Naive thymus-derived CD4-positive, alpha-beta T cell (primary cell): Measurements from ENCODE around the gene STAT6. TPM values are rescaled to one million over a fixed set of nuclear protein-coding genes. Genes with fewer than 3 reads are reported as not detected.

Experiments used
- ATAC-seq: fragments of 150-1000 bp; cut with Tn5 transposase; 2 replicates; pipeline ENCODE4 v1.10.0; 2021; ENCODE audit warnings: mild to moderate bottlenecking, moderate library complexity
- CTCF ChIA-PET: fragments of 350-600 bp; sonication (Branson Sonifier 250); formaldehyde crosslinking; loops from one replicate; lab custom pipeline; 2021; ENCODE audit warnings: antibody characterized with exemption; lab: Charles Lee
- POLR2A ChIA-PET: fragments of 350-600 bp; sonication (Branson Sonifier 250); formaldehyde crosslinking; loops from one replicate; lab custom pipeline; 2021; ENCODE audit warnings: antibody characterized with exemption, inconsistent platforms; lab: Charles Lee
- DNase-seq, 9 donors: peaks; one replicate each; pipeline versions ENCODE4 v3.0.0 to v3.0.0-alpha.2; 2020 to 2022; ENCODE audit warnings: mixed read lengths in 1 of 9
- H3K27ac ChIP-seq: one replicate; pipeline ENCODE4 v1.7.0; 2013; ENCODE audit warnings: mild to moderate bottlenecking, low read depth, low read length, moderate library complexity
- H3K27me3 ChIP-seq, 2 donors: one replicate each; pipeline ENCODE4 v1.7.0; 2013; ENCODE audit warnings: low read length in 2 of 2, mild to moderate bottlenecking in 2 of 2, moderate library complexity in 2 of 2; ENCODE audit not compliant: control insufficient read depth in 2 of 2, insufficient read depth in 2 of 2
- H3K36me3 ChIP-seq, 3 experiments: 1 replicate in 2 of 3; 2 replicates in 1 of 3; pipeline ENCODE4 v1.7.0; 2013; ENCODE audit warnings: low read length in 3 of 3, mild to moderate bottlenecking in 3 of 3, moderate library complexity in 1 of 3; ENCODE audit not compliant: insufficient read depth in 3 of 3, control insufficient read depth in 2 of 3
- H3K4me1 ChIP-seq, 2 donors: one replicate each; pipeline ENCODE4 v1.7.0; 2013; ENCODE audit warnings: low read length in 2 of 2, mild to moderate bottlenecking in 2 of 2, moderate library complexity in 1 of 2; ENCODE audit not compliant: control insufficient read depth in 2 of 2, insufficient read depth in 2 of 2
- H3K4me3 ChIP-seq: 2 replicates; pipeline ENCODE4 v1.7.0; 2013; ENCODE audit warnings: mild to moderate bottlenecking, low read length
- H3K9me3 ChIP-seq, 3 experiments: 1 replicate in 2 of 3; 2 replicates in 1 of 3; pipeline ENCODE4 v1.7.0; 2013; ENCODE audit warnings: low read length in 3 of 3; ENCODE audit not compliant: control insufficient read depth in 2 of 3
- H3K27ac Mint-ChIP-seq, 9 donors: one replicate each; pipeline ENCODE4 v1.8.0; 2020 to 2022; ENCODE audit warnings: mixed read lengths in 9 of 9, mild to moderate bottlenecking in 8 of 9, moderate library complexity in 5 of 9, inconsistent platforms in 2 of 9
- H3K27me3 Mint-ChIP-seq, 5 donors: one replicate each; pipeline ENCODE4 v1.8.0; 2021 to 2022; ENCODE audit warnings: mixed read lengths in 5 of 5, mild to moderate bottlenecking in 1 of 5
- H3K36me3 Mint-ChIP-seq, 5 donors: one replicate each; pipeline ENCODE4 v1.8.0; 2020 to 2022; ENCODE audit warnings: mixed read lengths in 5 of 5, mild to moderate bottlenecking in 3 of 5, inconsistent platforms in 1 of 5
- H3K4me1 Mint-ChIP-seq, 7 donors: one replicate each; pipeline ENCODE4 v1.8.0; 2020 to 2022; ENCODE audit warnings: mixed read lengths in 7 of 7, mild to moderate bottlenecking in 3 of 7, inconsistent platforms in 1 of 7
- H3K4me3 Mint-ChIP-seq, 10 donors: one replicate each; pipeline ENCODE4 v1.8.0; 2020 to 2022; ENCODE audit warnings: mild to moderate bottlenecking in 10 of 10, mixed read lengths in 10 of 10, moderate library complexity in 6 of 10, inconsistent platforms in 2 of 10
- H3K9me3 Mint-ChIP-seq, 11 donors: one replicate each; pipeline ENCODE4 v1.8.0; 2020 to 2022; ENCODE audit warnings: mixed read lengths in 11 of 11, mild to moderate bottlenecking in 4 of 11, inconsistent platforms in 1 of 11, moderate library complexity in 1 of 11
- intact Hi-C, 2 donors: fragments of 100-400 bp; cut with micrococcal nuclease; formaldehyde crosslinking; loops; one replicate each; pipeline ENCODE4 v1.15.1; 2023
- polyA plus RNA-seq, 2 donors: library from polyadenylated mRNA; unstranded; fragments of 300-500 nt; fragmentation: Illumina TruSeq; gene quantifications; one replicate each; pipeline ENCODE4 v1.2.3, GENCODE V29; 2021
- total RNA-seq, 6 experiments: library from RNA in 5 of 6; stranded (reverse) in 5 of 6; gene quantifications; 1 replicate in 5 of 6; 2 replicates in 1 of 6; pipeline ENCODE4 v1.2.3 and lab custom pipeline; 2021 to 2026

Gene STAT6
- total and polyA plus RNA-seq, 7 experiments from 2014 or later, result 99.3 to 403 (median 231) TPM

DNA sequence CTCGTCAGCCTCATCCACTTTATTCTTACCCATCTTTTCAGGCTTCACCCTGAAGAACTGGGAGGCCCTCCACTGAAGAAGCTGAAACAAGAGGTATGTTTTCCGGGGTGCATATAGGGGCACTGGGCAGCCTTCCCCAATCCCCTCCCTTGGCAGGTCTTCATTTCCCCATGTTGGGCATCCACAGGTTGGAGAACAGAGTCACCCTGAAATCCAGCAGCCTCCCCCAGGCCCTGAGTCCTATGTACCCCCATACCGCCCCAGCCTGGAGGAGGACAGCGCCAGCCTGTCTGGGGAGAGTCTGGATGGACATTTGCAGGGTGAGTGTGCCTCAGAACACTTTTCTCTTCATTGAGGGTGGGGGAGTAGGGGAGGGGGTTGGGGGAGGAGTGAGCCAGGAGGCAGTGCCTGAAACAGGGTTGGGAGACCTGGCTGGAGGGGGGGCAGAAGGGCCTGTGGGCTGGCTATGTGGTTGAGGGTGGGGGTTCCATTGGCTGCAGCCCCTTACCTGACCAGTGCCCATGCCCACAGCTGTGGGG, 18.2 kb downstream of the STAT6 start:
- Histone ChIP-seq H3K4me3 (no peak overlapping the region), H3K36me3 (peaks cover under 1 to 64% (median 7%) of the 10 kb centered on the region in 3 experiments), H3K4me1 (peaks cover 19 to 39% of the 10 kb centered on the region in 2 donors), H3K27me3 (no peaks in the 10 kb centered on the region), H3K9me3 (no peaks in the 10 kb centered on the region), H3K27ac (peak overlapping the region; percentile 83)
- intact Hi-C loops, result loop anchor here (1.0 kb wide), 3 partner anchors 18 to 85 kb away; partner anchors contain the start of gene STAT6 (in 1 of the 2)
- Mint-ChIP-seq H3K27me3 (no peaks in the 10 kb centered on the region), H3K4me1 (peaks cover 39 to 61% (median 46%) of the 10 kb centered on the region in 7 donors), H3K4me3 (peak overlapping the region in 8 of 10 donors; percentile 16 to 75 (median 58)), H3K36me3 (peaks cover 0 to 20% (median 0%) of the 10 kb centered on the region in 5 donors), H3K27ac (peak overlapping the region; percentile 48 to 95 (median 87)), H3K9me3 (peaks cover 0 to 2% (median 0%) of the 10 kb centered on the region in 11 donors)
- ChIA-PET POLR2A (interaction anchor here (1.6 to 17.0 kb wide), 5 partner anchors 10 to 35 kb away, joined by 4 to 401 read pairs (median 28); partner anchors contain the start of genes NEMP1 and STAT6), CTCF (interaction anchor here (1.0 to 8.5 kb wide), 7 partner anchors 14 to 31 kb away, joined by 5 to 77 read pairs (median 14); partner anchors contain the start of genes NEMP1 and STAT6)
- ATAC-seq (no peak), DNase-seq (peak in 1 of 9 donors; percentile 29)

GRCh38 chr12:57092529-57092862, 18.7 kb downstream of the STAT6 start:
- Mint-ChIP-seq H3K4me3 (peak overlapping the region in 9 of 10 donors; percentile 3 to 75 (median 45)), H3K9me3 (peaks cover 0 to 2% (median 0%) of the 10 kb centered on the region in 11 donors), H3K36me3 (peaks cover 0 to 20% (median 0%) of the 10 kb centered on the region in 5 donors), H3K27ac (peak overlapping the region; percentile 48 to 95 (median 83)), H3K27me3 (no peaks in the 10 kb centered on the region), H3K4me1 (peaks cover 39 to 65% (median 47%) of the 10 kb centered on the region in 7 donors)
- H3K27ac ChIP-seq, result peak overlapping the region; percentile 83
- no peaks in the 10 kb centered on the region for H3K9me3 ChIP-seq
- DNase-seq, result no peak
- peaks cover 0 to 60% (median 7%) of the 10 kb centered on the region in 3 experiments for H3K36me3 ChIP-seq
- ChIA-PET CTCF (interaction anchor here (1.2 to 8.5 kb wide), 7 partner anchors 13 to 30 kb away, joined by 5 to 77 read pairs (median 14); partner anchors contain the start of genes NEMP1 and STAT6), POLR2A (interaction anchor here (0.5 to 17.0 kb wide), 9 partner anchors 9 to 859 kb away, joined by 3 to 401 read pairs (median 7); partner anchors contain the start of genes NEMP1 and STAT6)
- no peak for ATAC-seq
- intact Hi-C loops, result no loop called here
- H3K4me1 ChIP-seq, result peaks cover 21 to 39% of the 10 kb centered on the region in 2 donors
- no peak overlapping the region for H3K4me3 ChIP-seq
- H3K27me3 ChIP-seq, result no peaks in the 10 kb centered on the region

- H3K4me3 ChIP-seq, result no peak overlapping the region
- Mint-ChIP-seq H3K36me3 (peaks cover 0 to 15% (median 0%) of the 10 kb centered on the region in 5 donors), H3K4me1 (peaks cover 39 to 64% (median 47%) of the 10 kb centered on the region in 7 donors), H3K27me3 (no peaks in the 10 kb centered on the region), H3K4me3 (peak overlapping the region in 9 of 10 donors; percentile 34 to 98 (median 51)), H3K27ac (peak overlapping the region in 8 of 9 donors; percentile 74 to 95 (median 84)), H3K9me3 (peaks cover 0 to 2% (median 0%) of the 10 kb centered on the region in 11 donors)
- POLR2A ChIA-PET, result interaction anchor here (0.5 to 17.0 kb wide), 10 partner anchors 9 to 858 kb away, joined by 3 to 401 read pairs (median 6); partner anchors contain the start of genes NEMP1 and STAT6
- H3K27ac ChIP-seq, result peak overlapping the region; percentile 83
- H3K36me3 ChIP-seq, result peaks cover 0 to 55% (median 7%) of the 10 kb centered on the region in 3 experiments
- intact Hi-C loops, result no loop called here
- CTCF ChIA-PET, result interaction anchor here (1.2 to 8.5 kb wide), 7 partner anchors 13 to 30 kb away, joined by 5 to 77 read pairs (median 14); partner anchors contain the start of genes NEMP1 and STAT6
- ATAC-seq, result no peak
- peaks cover 21 to 39% of the 10 kb centered on the region in 2 donors for H3K4me1 ChIP-seq
- H3K27me3 ChIP-seq, result no peaks in the 10 kb centered on the region
- no peaks in the 10 kb centered on the region for H3K9me3 ChIP-seq
- DNase-seq, result no peak
These were observed 19.3 kb downstream of the STAT6 start for GRCh38 chr12:57091638-57092528.

- H3K36me3 Mint-ChIP-seq, result peaks cover 0 to 12% (median 0%) of the 10 kb centered on the region in 5 donors
- Histone ChIP-seq H3K4me3 (no peak overlapping the region), H3K9me3 (no peaks in the 10 kb centered on the region), H3K4me1 (peaks cover 25 to 47% of the 10 kb centered on the region in 2 donors), H3K36me3 (peaks cover 0 to 49% (median 7%) of the 10 kb centered on the region in 3 experiments), H3K27me3 (no peaks in the 10 kb centered on the region), H3K27ac (peak overlapping the region; percentile 83)
- peaks cover 0 to 2% (median 0%) of the 10 kb centered on the region in 11 donors for H3K9me3 Mint-ChIP-seq
- no peak for DNase-seq
- ChIA-PET POLR2A (interaction anchor here (1.0 to 17.0 kb wide), 9 partner anchors 8 to 454 kb away, joined by 3 to 401 read pairs (median 6); partner anchors contain the start of genes NEMP1 and STAT6), CTCF (interaction anchor here (1.3 to 8.5 kb wide), 7 partner anchors 10 to 29 kb away, joined by 3 to 77 read pairs (median 14); partner anchors contain the start of genes NEMP1 and STAT6)
- no peak for ATAC-seq
- peak overlapping the region; percentile 52 to 98 (median 88) for H3K4me3 Mint-ChIP-seq
- peaks cover 44 to 70% (median 53%) of the 10 kb centered on the region in 7 donors for H3K4me1 Mint-ChIP-seq
- peak overlapping the region; percentile 1 to 97 (median 79) for H3K27ac Mint-ChIP-seq
- intact Hi-C loops, result no loop called here
- no peaks in the 10 kb centered on the region for H3K27me3 Mint-ChIP-seq
These were observed 20.1 kb downstream of the STAT6 start for GRCh38 chr12:57090924-57091637.

DNA sequence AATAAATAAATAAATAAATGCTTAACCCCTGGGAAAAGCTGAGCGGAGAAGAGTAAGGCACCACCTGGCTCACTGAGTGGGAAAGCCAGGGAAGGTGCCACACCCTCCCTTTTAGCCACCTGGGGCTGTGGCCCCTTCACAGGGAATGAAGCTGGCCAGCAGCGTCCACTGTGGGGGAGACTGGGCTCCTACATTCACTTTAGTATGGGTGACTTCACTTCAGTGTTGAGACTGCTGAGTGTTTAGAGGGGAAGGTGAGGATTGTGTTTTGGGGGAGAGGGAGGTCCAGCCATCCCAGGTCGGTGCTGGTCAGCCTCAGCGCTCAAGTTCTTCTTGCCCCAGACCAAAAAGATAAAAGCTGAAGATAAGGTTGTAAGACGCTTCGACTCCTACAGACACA, 20.7 kb downstream of the STAT6 start:
- DNase-seq (no peak), ATAC-seq (no peak)
- H3K27ac Mint-ChIP-seq, result peak overlapping the region; percentile 1 to 97 (median 79)
- Histone ChIP-seq H3K4me1 (peaks cover 25 to 53% of the 10 kb centered on the region in 2 donors), H3K27ac (peak overlapping the region; percentile 50), H3K27me3 (no peaks in the 10 kb centered on the region), H3K36me3 (peaks cover 0 to 43% (median 7%) of the 10 kb centered on the region in 3 experiments), H3K4me3 (no peak overlapping the region), H3K9me3 (no peaks in the 10 kb centered on the region)
- intact Hi-C loops, result no loop called here
- H3K36me3 Mint-ChIP-seq, result peaks cover 0 to 9% (median 0%) of the 10 kb centered on the region in 5 donors
- ChIA-PET POLR2A (interaction anchor here (1.0 to 17.0 kb wide), 6 partner anchors 11 to 454 kb away, joined by 3 to 401 read pairs (median 4); partner anchors contain the start of genes NEMP1 and STAT6), CTCF (interaction anchor here (1.0 to 8.5 kb wide), 5 partner anchors 10 to 22 kb away, joined by 3 to 77 read pairs (median 14); partner anchors contain the start of gene STAT6)
- peaks cover 0 to 2% (median 0%) of the 10 kb centered on the region in 11 donors for H3K9me3 Mint-ChIP-seq
- peaks cover 48 to 72% (median 57%) of the 10 kb centered on the region in 7 donors for H3K4me1 Mint-ChIP-seq
- H3K27me3 Mint-ChIP-seq, result no peaks in the 10 kb centered on the region
- peak overlapping the region; percentile 52 to 98 (median 88) for H3K4me3 Mint-ChIP-seq
